NCI-H2171 treated with DMSO at 0.1 percent for 48 hours (cell line): ENCODE measurements around the gene P2RY2.
A peak's percentile ranks its signal among the peaks of the same experiment; 100 is the strongest.
"Not testable (repeated sequence)": the region's sequence is repeated elsewhere in the genome, so short reads cannot be mapped to it uniquely, and the experiment has no call there.

Experiments
- DNase-seq: peaks from one replicate; lab custom pipeline; 2025; lab: John Stamatoyannopoulos, UW

The P2RY2 gene

GRCh38 chr11:73228268-73229134 lies 10.4 kb downstream of the P2RY2 start:
- no peak for DNase-seq

- no peak for DNase-seq
Measured at GRCh38 chr11:73229321-73229895, 11.3 kb downstream of the P2RY2 start.

GRCh38 chr11:73229896-73230875 lies 12.1 kb downstream of the P2RY2 start:
- DNase-seq: no peak

- no peak for DNase-seq
Measured at GRCh38 chr11:73230931-73231330, 12.8 kb downstream of the P2RY2 start.

GRCh38 chr11:73232487-73232886 lies 14.4 kb downstream of the P2RY2 start:
- DNase-seq: not testable (repeated sequence)

GRCh38 chr11:73233211-73233610 lies 15.1 kb downstream of the P2RY2 start:
- no peak for DNase-seq

- DNase-seq: peak; percentile 9
Measured at GRCh38 chr11:73233692-73234470, 15.8 kb downstream of the P2RY2 start.

- no peak for DNase-seq
Measured at GRCh38 chr11:73234471-73235181, 16.5 kb downstream of the P2RY2 start.

GRCh38 chr11:73235236-73235786 lies 17.2 kb downstream of the P2RY2 start:
- DNase-seq: no peak

GRCh38 chr11:73236205-73236765 lies 18.2 kb downstream of the P2RY2 start:
- no peak for DNase-seq

- DNase-seq: no peak
Measured at GRCh38 chr11:73236854-73237253, 18.8 kb downstream of the P2RY2 start.

GRCh38 chr11:73237471-73238290 lies 19.6 kb downstream of the P2RY2 start:
- DNase-seq: no peak

GRCh38 chr11:73239111-73239521 lies 21.0 kb downstream of the P2RY2 start:
- DNase-seq: no peak

GRCh38 chr11:73239571-73240189 lies 21.6 kb downstream of the P2RY2 start:
- DNase-seq: no peak

GRCh38 chr11:73240190-73240781 lies 22.2 kb downstream of the P2RY2 start:
- no peak for DNase-seq

- DNase-seq: no peak
Measured at GRCh38 chr11:73241300-73241699, 23.2 kb downstream of the P2RY2 start.

- DNase-seq: peak; percentile 55
Measured at GRCh38 chr11:73242251-73243092, 24.4 kb downstream of the P2RY2 start.

- DNase-seq: no peak
Measured at GRCh38 chr11:73243093-73243485, 25.0 kb downstream of the P2RY2 start.
